Choroid plexus epithelial cell (primary cell): ENCODE measurements around the gene MED13.
"Not testable (repeated sequence)": the region's sequence is repeated elsewhere in the genome, so short reads cannot be mapped to it uniquely, and the experiment has no call there.

Source experiments
- DNase-seq: peaks from one replicate; pipeline ENCODE4 v3.0.0-alpha.2; 2010; ENCODE audit warnings: low read depth
- H3K4me3 ChIP-seq: 2 replicates; pipeline ENCODE4 v1.5.1; 2011; ENCODE audit warnings: low read depth, mild to moderate bottlenecking, control low read depth, low read length, moderate library complexity
- TF ChIP-seq, protein P1 (sequence below): conservative IDR thresholded peaks from 2 replicates; pipeline ENCODE4 v1.5.1; 2011; ENCODE audit warnings: low read depth, mild to moderate bottlenecking, control low read depth, inconsistent platforms, low read length, moderate library complexity

The MED13 gene

DNA sequence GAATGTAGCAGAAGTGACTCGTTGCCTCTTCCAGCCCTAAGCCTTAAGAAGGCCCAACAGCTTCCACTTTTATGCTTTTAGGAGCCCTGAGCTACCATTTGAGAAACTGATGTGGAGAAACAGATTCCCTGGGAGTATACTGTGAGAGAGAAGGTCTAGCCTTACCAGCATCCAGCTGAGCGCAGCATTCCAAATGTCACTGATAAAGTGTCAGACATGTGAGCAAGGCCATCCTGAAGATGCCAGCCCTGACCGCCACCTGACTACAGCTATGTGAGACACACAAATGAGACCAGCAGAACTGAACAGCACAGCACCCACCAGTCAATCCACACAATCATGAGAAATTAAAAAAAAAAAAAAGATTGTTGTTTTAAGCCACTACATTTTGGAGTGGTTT, 18.6 kb upstream of the MED13 start:
- DNase-seq: no peak
- TF ChIP-seq, protein P1, sequence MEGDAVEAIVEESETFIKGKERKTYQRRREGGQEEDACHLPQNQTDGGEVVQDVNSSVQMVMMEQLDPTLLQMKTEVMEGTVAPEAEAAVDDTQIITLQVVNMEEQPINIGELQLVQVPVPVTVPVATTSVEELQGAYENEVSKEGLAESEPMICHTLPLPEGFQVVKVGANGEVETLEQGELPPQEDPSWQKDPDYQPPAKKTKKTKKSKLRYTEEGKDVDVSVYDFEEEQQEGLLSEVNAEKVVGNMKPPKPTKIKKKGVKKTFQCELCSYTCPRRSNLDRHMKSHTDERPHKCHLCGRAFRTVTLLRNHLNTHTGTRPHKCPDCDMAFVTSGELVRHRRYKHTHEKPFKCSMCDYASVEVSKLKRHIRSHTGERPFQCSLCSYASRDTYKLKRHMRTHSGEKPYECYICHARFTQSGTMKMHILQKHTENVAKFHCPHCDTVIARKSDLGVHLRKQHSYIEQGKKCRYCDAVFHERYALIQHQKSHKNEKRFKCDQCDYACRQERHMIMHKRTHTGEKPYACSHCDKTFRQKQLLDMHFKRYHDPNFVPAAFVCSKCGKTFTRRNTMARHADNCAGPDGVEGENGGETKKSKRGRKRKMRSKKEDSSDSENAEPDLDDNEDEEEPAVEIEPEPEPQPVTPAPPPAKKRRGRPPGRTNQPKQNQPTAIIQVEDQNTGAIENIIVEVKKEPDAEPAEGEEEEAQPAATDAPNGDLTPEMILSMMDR: no peak
- H3K4me3 ChIP-seq: no peak overlapping the region

- TF ChIP-seq, protein P1: no peak
- no peak overlapping the region for H3K4me3 ChIP-seq
- no peak for DNase-seq
Observed at GRCh38 chr17:62080647-62081046, 15.6 kb upstream of the MED13 start.

DNA sequence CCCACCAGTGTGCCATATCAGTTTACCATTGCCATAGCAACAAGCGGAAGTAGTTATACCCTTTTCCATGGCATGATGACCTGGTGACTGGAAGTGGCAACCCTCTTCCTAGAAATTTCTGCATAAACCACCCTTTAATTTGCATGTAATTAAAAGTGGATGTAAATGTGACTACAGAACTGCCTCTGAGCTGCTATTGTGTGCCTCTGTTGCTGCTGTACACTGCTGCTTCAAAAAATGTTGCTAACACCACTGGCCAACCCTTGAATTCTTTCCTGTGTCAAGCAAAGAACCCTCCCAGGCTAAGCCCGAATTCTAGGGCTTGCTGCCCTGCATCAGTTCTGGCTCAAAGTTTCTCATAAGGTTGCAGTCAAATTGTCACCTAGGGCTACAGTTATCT, 12.9 kb upstream of the MED13 start:
- H3K4me3 ChIP-seq: no peak overlapping the region
- TF ChIP-seq, protein P1: no peak
- DNase-seq: no peak

GRCh38 chr17:62076864-62077788, 12.0 kb upstream of the MED13 start:
- no peak overlapping the region for H3K4me3 ChIP-seq
- DNase-seq: no peak
- TF ChIP-seq, protein P1: no peak

DNA sequence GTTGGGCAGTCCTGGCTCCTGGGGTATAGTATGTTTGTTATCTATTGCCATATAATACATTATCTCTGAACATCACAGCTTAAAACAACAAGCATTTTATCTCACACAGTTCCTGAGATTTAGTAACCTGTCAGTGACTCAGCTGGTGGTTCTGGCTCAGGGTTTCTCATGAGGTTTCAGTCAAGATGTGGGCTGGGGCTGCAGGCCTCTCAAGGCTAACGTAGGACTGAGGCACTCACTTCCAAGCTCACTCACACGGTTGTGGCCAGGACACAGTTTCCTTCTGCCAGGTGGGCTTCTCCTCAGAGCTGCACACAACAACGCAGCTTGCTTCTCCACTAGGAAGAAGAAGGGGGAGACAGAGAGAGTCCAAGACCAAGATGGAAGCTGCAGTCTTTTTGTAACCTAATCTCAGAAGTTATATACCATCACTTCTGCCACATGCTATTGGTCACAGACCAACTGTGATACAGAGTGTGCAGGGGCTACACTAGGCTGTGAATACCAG, 10.3 kb upstream of the MED13 start:
- peak; percentile 65 for DNase-seq
- TF ChIP-seq, protein P1: no peak

GRCh38 chr17:62073993-62074392, 8.9 kb upstream of the MED13 start:
- TF ChIP-seq, protein P1: no peak
- DNase-seq: no peak
- H3K4me3 ChIP-seq: no peak overlapping the region

More for the DNA sequence above, 10.3 kb upstream of the MED13 start:
- no peak overlapping the region for H3K4me3 ChIP-seq

DNA sequence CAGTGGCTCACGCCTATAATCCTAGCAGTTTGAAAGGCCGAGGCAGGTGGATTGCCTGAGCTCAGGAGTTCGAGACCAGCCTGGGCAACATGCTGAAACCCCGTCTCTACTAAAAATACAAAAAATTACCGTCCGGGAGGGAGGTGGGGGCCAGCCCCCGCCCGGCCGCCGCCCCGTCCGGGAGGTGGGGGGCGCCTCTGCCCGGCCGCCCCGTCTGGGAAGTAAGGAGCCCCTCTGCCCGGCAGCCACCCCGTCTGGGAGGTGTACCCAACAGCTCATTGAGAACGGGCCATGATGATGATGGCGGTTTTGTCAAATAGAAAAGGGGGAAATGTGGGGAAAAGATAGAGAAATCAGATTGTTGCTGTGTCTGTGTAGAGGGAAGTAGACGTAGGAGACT, 7.8 kb upstream of the MED13 start:
- not testable (repeated sequence) for DNase-seq, H3K4me3 ChIP-seq
